ENCODE data around the gene ELFN1. TPM values are rescaled to one million over a fixed set of nuclear protein-coding genes. Genes with fewer than 3 reads are reported as not detected.

ELFN1 gene
- total and polyA plus RNA-seq, 9 of the 15 experiments (the other 6 are each of a cell fraction or from before 2014, with no cell fraction given): 0.04 to 0.64 (median 0.18) TPM; not detected in 2

DNA sequence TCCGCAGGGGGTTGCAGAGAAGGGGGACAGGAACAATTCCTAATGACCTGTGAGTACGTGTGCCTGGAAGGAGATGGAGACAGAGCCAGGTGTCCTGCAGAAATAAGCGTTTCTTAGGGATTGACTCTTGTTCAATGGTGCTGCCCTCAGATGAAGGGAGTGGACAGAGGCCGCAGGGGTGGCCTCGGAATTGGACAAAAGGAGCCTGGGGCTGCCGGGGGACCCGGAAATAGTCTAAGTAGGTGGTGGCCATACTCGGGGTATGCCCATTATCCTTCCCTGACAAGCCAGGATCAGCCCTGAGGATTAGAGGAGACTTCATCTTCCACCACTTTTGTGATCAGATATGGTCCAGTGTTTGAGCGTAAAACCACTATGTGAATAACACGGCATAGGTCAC, 39.2 kb downstream of the ELFN1 start:
- Histone ChIP-seq H3K36me3 (ENCODE audit: control insufficient read depth, insufficient read depth, low read length) (no peaks in the 10 kb centered on the region), H3K4me2 (ENCODE audit: insufficient read depth, low read length) (no peak overlapping the region), H3K27ac (ENCODE audit: extremely low read depth, low read depth, low read length) (no peak overlapping the region), H3K9me1 (ENCODE audit: control insufficient read depth, insufficient read depth, low read length) (no peaks in the 10 kb centered on the region), H3K79me2 (ENCODE audit: control insufficient read depth, insufficient read depth, low read length) (no peaks in the 10 kb centered on the region), H2AFZ (ENCODE audit: low read depth, low read length) (no peak overlapping the region), H3K4me3 (no peak overlapping the region), H3K27me3 (ENCODE audit: control insufficient read depth in 2 of 2, insufficient read depth in 2 of 2, low read length in 2 of 2) (peaks cover 5 to 35% of the 10 kb centered on the region in 2 experiments; a peak in 4 of 5 replicates), H3K4me1 (replicated peaks in 1 of 2; ENCODE audit: control insufficient read depth in 2 of 2, insufficient read depth in 2 of 2, low read length in 2 of 2) (peaks cover 4 to 32% of the 10 kb centered on the region in 2 experiments; a peak in 2 of 5 replicates), H3K9me3 (replicated peaks; ENCODE audit: control insufficient read depth, insufficient read depth, low read depth, low read length) (peaks cover 5% of the 10 kb centered on the region), H4K20me1 (replicated peaks; ENCODE audit: control insufficient read depth, insufficient read depth, low read length) (no peaks in the 10 kb centered on the region), H3K9ac (ENCODE audit: insufficient read depth in 1 of 2, low read depth in 2 of 2, low read length in 2 of 2) (no peak overlapping the region)
- 4% methylated on average over 10 of the region's 10 CpGs for WGBS (ENCODE audit: insufficient coverage, low coverage, missing lambda C conversion rate)
- in situ Hi-C loops (cut with MboI): no loop called here
- DNase-seq (ENCODE audit: extremely low read depth in 1 of 4, low spot score in 3 of 4): no peak
- no peak for FAIRE-seq
- ChIA-PET POLR2A (interaction anchor here (0.8 to 1.0 kb wide), 2 partner anchors 31 to 201 kb away, joined by 3 to 4 read pairs; no protein-coding TSS in a partner anchor), CTCF (ENCODE audit: low intra/inter-chr PET ratio) (no interaction called here)
- TF ChIP-seq MLX (CRISPR knock-in tag; conservative IDR thresholded peaks at IDR 0.05) (no peak), ELF2 (CRISPR knock-in tag; IDR thresholded peaks at IDR 0.05) (no peak), DPF2 (IDR thresholded peaks at IDR 0.05) (no peak), KLF13 (tag; IDR thresholded peaks at IDR 0.05; ENCODE audit: borderline replicate concordance, low read depth) (no peak), L3MBTL2 (IDR thresholded peaks at IDR 0.05) (no peak), PRPF4 (IDR thresholded peaks at IDR 0.05; ENCODE audit: insufficient read depth, low read depth, low read length, poor library complexity, severe bottlenecking) (no peak), HDAC8 (tag; IDR thresholded peaks at IDR 0.05) (no peak), ZNF445 (CRISPR knock-in tag; IDR thresholded peaks at IDR 0.05; ENCODE audit: low read depth) (no peak), SUPT5H (IDR thresholded peaks at IDR 0.05) (no peak), RBM22 (IDR thresholded peaks at IDR 0.05; ENCODE audit: low read depth, low read length, poor library complexity, severe bottlenecking) (no peak), EHMT2 (IDR thresholded peaks at IDR 0.05) (no peak), NR1H2 (CRISPR knock-in tag; IDR thresholded peaks at IDR 0.05) (no peak)
- TF ChIP-seq, protein P1, sequence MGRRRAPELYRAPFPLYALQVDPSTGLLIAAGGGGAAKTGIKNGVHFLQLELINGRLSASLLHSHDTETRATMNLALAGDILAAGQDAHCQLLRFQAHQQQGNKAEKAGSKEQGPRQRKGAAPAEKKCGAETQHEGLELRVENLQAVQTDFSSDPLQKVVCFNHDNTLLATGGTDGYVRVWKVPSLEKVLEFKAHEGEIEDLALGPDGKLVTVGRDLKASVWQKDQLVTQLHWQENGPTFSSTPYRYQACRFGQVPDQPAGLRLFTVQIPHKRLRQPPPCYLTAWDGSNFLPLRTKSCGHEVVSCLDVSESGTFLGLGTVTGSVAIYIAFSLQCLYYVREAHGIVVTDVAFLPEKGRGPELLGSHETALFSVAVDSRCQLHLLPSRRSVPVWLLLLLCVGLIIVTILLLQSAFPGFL (CRISPR knock-in tag; IDR thresholded peaks at IDR 0.05): no peak
- TF ChIP-seq, protein P2, sequence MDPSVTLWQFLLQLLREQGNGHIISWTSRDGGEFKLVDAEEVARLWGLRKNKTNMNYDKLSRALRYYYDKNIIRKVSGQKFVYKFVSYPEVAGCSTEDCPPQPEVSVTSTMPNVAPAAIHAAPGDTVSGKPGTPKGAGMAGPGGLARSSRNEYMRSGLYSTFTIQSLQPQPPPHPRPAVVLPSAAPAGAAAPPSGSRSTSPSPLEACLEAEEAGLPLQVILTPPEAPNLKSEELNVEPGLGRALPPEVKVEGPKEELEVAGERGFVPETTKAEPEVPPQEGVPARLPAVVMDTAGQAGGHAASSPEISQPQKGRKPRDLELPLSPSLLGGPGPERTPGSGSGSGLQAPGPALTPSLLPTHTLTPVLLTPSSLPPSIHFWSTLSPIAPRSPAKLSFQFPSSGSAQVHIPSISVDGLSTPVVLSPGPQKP (CRISPR knock-in tag; IDR thresholded peaks at IDR 0.05): no peak
- BruUV-seq (replicated peaks): no TSS peak
- intact Hi-C loops (cut with micrococcal nuclease): loop anchor here (10.0 kb wide), 1 partner anchor 64 kb away; no protein-coding TSS in a partner anchor
- no peak for ATAC-seq
